GM12874 (cell line): ENCODE data around the gene ANKS6.

Source experiments
- TF ChIP-seq, protein P1 (sequence below): IDR thresholded peaks from 2 replicates; pipeline ENCODE4 v1.5.1; 2011; ENCODE audit warnings: low read depth, mild to moderate bottlenecking, control low read depth, low read length, moderate library complexity; ENCODE audit not compliant: insufficient read depth

The ANKS6 gene

GRCh38 chr9:98796364-98797101 lies at the start of gene ANKS6:
Gene ANKS6 (minus strand): TSS chr9:98796555. CDS start chr9:98796491, 64 bp downstream.
- TF ChIP-seq, protein P1, sequence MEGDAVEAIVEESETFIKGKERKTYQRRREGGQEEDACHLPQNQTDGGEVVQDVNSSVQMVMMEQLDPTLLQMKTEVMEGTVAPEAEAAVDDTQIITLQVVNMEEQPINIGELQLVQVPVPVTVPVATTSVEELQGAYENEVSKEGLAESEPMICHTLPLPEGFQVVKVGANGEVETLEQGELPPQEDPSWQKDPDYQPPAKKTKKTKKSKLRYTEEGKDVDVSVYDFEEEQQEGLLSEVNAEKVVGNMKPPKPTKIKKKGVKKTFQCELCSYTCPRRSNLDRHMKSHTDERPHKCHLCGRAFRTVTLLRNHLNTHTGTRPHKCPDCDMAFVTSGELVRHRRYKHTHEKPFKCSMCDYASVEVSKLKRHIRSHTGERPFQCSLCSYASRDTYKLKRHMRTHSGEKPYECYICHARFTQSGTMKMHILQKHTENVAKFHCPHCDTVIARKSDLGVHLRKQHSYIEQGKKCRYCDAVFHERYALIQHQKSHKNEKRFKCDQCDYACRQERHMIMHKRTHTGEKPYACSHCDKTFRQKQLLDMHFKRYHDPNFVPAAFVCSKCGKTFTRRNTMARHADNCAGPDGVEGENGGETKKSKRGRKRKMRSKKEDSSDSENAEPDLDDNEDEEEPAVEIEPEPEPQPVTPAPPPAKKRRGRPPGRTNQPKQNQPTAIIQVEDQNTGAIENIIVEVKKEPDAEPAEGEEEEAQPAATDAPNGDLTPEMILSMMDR: peak; percentile 39; the same call in 1 of the 2 replicates

DNA sequence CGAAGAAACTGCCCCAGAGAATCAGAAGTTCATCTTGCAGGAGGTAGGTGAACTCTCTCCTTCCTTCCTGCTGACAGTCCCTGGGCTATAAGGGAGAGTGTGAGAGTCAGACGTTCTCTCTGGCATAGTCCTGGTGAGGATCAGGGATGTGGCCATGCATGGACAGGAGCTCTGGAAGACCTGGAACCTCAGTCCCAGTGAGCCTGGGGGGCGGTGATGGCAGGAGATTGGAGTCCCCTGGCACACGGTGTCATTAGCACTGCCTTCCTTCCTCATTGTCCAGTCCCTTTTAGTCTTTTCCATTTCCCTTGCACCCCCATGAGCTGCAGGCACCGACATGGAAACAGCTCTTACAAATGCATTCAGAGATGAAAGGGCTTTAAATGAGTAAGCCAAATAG lies 49.7 kb upstream of the ANKS6 start:
- TF ChIP-seq, protein P1: no peak

DNA sequence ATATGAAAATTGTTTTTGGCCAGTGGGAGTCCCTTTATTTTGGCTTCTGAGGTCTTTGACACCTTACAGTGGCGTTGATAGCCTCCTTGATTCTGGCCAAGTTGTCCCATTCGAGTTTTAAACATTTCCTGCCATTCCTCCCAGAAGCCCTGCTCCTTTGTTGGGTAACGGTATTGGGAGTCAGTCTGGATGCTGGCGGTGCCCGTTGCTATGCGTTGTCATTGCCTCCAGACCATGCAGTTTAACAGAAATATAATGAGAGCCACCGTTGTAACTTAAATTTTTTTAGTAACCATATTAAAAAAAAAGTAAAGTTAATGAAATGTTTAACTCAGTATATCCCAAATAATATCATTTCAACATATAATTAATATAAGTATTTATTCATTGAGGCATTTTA lies 46.2 kb upstream of the ANKS6 start:
- TF ChIP-seq, protein P1: no peak

DNA sequence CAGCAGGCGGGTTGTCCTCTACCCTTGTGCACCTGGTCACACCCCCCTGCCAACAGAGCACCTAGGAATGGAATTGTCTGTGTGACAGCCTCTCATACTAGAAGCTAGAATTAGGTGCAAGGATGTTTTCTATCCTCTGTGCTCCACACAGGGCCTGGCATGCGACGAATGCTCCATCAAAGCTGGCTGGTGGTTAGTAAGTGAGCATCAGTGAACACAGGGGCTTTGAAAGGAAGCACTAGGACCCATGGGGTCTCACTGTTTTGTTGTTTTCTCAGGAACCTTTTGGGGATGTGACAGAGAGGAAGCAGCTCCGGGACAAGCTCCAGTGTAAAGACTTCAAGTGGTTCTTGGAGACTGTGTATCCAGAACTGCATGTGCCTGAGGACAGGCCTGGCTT lies 43.4 kb upstream of the ANKS6 start:
- TF ChIP-seq, protein P1: no peak

DNA sequence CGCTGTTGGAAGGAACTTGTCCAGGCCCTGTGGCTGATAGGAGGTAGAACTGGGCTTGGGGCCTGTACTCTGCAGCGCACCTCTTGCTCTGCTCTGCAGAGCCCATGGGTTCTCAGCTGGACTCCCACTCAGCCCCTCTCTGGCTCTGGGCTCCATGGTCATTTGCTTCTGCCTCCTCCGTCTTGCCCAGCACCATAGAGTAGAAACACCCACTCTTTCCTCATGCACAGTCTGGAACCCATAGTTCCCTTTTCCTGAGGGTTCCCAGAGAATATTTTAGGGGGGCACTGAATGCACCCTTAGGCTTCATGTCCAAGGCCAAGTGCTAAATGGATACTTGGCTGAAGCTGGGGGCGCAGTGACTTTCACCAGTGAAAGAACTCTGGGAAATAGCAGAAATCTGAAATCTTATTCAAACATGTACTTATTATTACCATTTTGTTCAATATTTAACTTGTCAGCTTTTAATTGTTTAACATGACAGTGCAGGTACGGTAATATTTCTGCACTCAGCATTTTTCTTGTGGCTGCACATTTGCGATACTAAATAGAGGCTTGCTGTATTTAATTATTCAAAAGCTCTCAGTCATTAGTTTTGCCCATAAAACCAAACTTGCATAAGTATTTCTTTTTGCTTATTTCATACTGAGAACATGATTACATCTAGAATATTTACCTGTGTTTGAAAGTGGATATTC lies 42.7 kb upstream of the ANKS6 start:
- TF ChIP-seq, protein P1: no peak

- TF ChIP-seq, protein P1: no peak
Measured at GRCh38 chr9:98838155-98838867, 42.0 kb upstream of the ANKS6 start.

DNA sequence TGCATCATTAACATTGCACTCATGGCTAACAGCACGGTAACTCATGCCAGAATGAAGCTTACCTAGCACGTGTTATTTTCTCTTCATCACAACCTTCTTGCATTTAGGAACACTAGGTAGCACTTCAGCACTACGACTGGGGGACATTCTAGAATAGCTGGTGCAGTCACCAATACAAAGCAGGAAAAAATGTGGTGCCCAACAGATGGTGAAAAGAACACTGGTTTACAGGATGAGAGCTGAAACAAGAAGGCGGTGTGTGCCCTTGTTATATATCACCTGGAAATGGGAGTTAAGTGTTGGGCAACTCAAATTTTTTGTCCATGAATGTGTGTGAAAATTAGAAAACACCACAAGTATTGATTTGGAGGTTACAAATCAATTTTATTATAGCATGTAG lies 41.2 kb upstream of the ANKS6 start:
- TF ChIP-seq, protein P1: no peak
